OCI-LY3 (cell line): ENCODE results near the gene MAP3K9.

ENCODE experiments used
- EZH2phosphoT487 ChIP-seq: fragments of 200-600 bp; shearing (Covaris generic); IDR thresholded peaks from 2 replicates; pipeline ENCODE4 v1.6.1; 2018; ENCODE audit warnings: antibody characterized with exemption, mixed run types, low read depth
- TF ChIP-seq, protein P1 (sequence below): fragments of 200-600, 300-600 bp; sonication (generic); IDR thresholded peaks from 2 replicates; pipeline ENCODE4 v1.5.1; 2014; ENCODE audit warnings: antibody characterized with exemption, low read length, low read depth

DNA sequence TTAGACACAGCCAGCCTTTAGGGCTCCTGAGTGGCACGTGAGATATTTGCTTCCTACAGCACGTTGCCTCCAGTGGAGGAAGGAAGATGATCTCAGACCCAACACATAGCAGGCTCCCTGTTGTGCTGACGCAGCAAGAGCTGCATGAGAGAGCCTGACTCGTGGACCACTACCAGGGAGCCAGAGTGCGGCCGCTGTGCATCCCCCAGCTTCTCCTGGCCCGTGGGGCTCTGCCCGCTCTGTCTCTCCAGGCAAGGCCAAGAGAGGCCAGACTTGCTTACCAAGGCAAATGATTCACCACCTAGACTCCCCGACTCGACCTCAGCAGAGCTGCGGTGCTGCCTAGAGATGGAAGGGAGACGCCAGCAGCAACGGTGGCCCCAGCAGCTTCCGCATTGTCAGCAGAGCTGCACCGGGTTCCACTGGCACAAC lies 37.5 kb downstream of the MAP3K9 start:
- TF ChIP-seq, protein P1, sequence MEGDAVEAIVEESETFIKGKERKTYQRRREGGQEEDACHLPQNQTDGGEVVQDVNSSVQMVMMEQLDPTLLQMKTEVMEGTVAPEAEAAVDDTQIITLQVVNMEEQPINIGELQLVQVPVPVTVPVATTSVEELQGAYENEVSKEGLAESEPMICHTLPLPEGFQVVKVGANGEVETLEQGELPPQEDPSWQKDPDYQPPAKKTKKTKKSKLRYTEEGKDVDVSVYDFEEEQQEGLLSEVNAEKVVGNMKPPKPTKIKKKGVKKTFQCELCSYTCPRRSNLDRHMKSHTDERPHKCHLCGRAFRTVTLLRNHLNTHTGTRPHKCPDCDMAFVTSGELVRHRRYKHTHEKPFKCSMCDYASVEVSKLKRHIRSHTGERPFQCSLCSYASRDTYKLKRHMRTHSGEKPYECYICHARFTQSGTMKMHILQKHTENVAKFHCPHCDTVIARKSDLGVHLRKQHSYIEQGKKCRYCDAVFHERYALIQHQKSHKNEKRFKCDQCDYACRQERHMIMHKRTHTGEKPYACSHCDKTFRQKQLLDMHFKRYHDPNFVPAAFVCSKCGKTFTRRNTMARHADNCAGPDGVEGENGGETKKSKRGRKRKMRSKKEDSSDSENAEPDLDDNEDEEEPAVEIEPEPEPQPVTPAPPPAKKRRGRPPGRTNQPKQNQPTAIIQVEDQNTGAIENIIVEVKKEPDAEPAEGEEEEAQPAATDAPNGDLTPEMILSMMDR = no peak
- no peak for TF ChIP-seq EZH2phosphoT487
